GM19240 (cell line): ENCODE data around the gene EPHB1.

Experiments
- DNase-seq: peaks from one replicate; pipeline ENCODE4 v3.0.0; 2011; ENCODE audit warnings: low spot score; ENCODE audit not compliant: insufficient read length

The EPHB1 gene

GRCh38 chr3:134879990-134880389, 84.9 kb downstream of the EPHB1 start:
- no peak for DNase-seq

DNA sequence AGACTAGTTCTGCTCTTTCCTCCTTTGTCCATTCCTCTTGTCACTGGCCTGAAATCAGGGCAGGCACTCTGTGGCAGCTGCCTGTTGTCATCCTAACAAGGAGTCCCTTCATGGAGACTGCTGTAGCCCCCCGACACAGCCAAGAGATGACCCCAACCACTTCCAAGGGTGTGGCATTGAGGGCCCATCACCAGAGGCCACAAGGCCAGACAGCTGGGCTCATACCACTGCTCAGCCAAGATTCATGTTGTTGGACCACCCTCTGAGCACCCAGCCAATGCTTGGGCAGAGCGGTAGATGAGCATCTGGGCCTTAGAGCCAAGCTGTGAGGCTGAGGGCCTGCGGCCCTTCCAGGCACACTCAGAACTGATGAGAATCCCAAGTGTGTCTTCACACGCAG, 85.4 kb downstream of the EPHB1 start:
- DNase-seq = no peak

GRCh38 chr3:134881305-134881704, 86.2 kb downstream of the EPHB1 start:
- no peak for DNase-seq

- no peak for DNase-seq
These were observed 88.8 kb downstream of the EPHB1 start for GRCh38 chr3:134883697-134884385.

DNA sequence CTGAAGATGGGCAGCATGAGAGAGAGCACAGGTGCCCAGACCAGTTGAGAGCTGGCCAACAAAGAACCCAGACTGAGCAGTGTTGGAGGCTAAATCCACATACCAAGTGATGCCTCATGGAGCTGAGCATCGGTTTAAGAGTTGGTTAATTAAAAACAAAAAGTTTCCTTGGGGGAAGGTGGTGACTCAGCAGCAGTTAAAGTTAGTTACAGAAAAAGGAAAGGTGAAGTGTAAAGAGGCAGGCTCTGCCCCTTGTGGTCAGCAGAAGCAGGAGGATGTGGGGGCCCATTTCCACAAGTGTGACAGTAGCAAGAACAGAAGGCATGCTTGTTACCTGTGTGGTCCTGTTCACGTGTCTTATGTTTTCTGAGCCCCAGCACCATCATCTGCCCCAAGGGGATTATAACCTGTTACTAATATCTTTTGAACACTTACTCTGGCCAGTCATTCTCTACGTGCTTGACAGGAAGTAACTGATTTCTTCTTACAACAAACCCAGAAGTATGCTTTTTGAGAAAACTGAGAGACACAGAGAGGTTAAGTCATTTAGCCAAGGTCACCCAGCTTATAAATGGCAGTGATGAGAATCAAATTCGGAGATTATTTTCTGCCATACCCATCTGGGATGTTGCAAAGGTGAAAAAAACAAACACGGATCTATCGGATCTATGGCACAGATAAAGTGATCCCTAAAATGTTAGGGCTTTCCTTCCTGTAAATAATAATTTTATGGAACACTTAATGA, 91.0 kb downstream of the EPHB1 start:
- DNase-seq = peak; percentile 36

DNA sequence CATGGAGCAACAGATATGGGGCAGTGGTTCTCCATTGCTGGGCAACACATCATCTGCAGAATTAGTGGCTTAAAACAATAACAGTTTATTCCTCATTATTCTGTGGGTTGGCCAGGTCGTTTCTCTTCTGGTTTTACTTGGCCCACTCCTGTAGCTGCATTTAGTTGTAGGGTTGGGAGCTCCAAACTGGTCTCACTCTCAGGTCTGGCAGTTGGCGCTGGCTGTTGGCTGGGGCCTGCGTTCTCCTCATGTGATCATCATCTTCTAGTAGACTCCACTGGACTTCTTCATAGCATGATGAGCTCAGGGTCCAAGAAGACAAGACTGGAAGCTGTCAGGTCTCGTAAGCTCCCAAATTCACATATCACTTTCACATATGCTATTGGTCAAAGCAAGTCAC, 91.9 kb downstream of the EPHB1 start:
- DNase-seq = no peak

DNA sequence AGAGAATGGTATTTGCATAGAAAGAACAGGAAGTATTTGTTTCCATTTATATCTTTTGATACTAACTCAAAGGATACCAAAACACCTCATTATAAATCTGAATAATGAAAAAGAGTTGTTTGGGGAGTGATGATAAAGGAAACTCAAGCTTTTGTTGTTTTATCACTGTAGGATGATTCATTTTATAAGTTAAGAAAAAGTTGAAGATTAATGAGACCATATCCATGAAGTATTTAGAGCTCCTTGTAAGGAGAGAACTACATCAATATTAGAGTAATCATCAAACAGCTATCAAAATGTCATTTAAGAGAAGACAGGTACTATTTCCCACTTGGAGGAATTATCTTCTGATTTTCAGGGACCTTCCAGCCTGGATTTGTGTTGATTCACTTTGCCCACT, 92.5 kb downstream of the EPHB1 start:
- no peak for DNase-seq

DNA sequence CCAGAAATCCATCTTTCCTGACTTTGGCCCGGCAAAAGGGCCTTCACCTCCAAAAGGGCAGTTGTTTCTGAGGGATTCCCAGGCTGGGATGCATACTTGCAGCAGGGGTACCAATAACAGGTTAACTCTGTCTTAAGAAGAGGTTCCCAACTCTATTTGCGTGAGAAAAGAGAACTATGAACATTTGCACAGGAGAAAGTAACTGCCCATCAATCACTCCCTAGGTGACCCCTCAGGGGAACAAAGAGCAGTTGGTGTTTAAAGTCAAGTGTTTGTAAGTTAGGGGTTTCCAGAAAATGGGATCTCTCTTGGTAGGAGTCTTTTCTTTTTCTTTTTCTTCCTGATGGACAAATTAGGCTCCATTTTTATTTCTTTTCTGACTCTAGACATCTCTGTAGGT, 97.3 kb downstream of the EPHB1 start:
- no peak for DNase-seq

- no peak for DNase-seq
These were observed 97.7 kb downstream of the EPHB1 start for GRCh38 chr3:134892761-134893160.

GRCh38 chr3:134894533-134894932, 99.5 kb downstream of the EPHB1 start:
- no peak for DNase-seq

GRCh38 chr3:134895181-134895580, 100.1 kb downstream of the EPHB1 start:
- DNase-seq = no peak

DNA sequence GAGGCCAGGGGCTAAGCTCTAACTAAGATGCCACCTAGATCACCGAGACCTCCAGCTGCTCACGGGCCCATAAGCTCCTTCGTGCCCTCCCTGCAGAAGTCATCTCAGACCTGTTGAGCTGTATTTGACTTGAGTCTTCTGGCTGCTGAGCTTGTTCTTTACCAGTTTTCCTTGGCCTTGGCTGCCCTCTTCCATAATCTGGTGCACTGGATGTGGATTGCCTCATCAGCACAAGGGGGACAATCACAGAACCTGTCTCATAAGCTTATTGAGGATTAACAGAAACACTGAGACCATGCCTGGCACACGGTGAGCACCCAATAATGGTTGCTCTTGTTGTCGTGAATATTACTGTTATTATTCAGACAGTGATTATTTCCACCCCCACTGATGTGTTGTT, 101.1 kb downstream of the EPHB1 start:
- DNase-seq = no peak

DNA sequence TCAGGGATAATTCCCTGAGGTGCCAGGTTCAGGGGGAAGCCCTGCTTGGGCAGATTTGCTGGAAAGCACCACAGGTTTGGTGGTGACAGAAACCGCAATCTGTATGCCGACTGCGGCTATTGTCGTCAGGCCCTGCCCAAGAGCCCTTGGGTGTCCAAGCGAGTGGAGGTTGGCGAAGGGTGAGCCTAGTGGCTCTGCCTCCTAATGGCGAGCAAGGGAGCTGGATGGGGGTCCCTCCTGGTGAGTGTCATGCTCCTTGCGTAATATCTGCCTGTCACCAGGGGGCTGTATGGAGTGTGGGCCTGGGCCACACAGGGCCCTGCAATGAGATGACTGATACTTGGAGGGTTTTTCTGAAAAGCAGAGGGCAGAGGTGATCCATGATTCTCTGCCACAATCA, 101.6 kb downstream of the EPHB1 start:
- DNase-seq = no peak

GRCh38 chr3:134897391-134898141, 102.5 kb downstream of the EPHB1 start:
- no peak for DNase-seq

- no peak for DNase-seq
These were observed 103.2 kb downstream of the EPHB1 start for GRCh38 chr3:134898181-134898754.

DNA sequence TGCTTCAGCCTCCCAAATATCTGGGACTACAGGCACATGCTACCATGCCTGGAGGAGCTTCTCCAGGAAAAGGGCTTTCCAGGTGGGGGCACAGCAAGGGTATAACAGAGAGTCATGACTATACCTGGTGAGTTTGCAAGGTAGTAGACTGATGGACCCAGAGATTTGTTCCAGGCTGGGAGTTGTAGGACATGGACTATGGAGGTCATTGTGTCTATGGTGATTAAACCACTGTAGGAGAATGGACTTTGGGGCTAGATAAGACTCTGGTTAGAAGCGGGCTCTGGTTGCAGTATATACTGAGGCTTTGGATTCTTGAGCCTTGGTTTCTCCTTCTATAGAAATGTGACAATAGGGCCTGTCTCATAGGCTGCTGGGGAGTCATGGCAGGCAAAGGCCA, 104.7 kb downstream of the EPHB1 start:
- no peak for DNase-seq

DNA sequence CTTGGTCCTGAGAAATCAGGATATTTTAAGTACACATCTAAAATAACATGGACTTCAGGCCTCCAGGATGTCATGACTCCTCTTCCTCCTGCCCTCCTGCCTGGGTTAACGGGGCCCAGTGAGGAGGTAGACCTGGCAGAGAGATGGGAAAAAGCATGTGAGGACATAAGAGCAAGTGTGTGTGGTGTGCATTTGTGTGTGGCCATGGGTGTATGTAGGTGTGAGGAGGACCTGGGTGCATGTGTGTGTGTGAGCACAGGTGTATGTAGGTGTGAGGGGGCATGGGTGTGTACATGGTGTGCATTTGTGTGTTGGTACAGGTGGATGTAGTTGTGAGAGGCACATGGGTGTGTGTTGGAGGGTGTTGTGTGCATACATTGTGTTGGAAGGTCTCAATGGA, 105.4 kb downstream of the EPHB1 start:
- DNase-seq = no peak

DNA sequence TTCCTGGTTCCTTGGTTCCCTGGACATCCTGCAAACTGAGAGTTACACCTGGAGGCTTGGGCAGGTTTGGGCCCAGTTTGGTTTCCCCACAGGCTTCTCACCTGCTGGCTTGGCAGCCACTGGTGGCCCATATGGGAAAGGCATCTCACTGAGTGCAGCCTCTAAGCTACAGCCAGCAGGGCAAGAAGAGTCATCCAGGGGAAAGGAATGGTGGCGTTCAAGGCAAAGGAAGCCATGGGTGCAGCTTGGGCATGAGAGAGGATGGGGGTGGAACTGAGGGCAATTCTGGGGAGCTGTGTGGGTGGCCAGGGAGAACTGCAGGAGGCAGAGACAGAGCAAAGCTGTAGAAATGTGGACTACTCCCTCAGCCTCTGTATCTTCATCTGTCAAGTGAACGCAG, 106.4 kb downstream of the EPHB1 start:
- DNase-seq = no peak

DNA sequence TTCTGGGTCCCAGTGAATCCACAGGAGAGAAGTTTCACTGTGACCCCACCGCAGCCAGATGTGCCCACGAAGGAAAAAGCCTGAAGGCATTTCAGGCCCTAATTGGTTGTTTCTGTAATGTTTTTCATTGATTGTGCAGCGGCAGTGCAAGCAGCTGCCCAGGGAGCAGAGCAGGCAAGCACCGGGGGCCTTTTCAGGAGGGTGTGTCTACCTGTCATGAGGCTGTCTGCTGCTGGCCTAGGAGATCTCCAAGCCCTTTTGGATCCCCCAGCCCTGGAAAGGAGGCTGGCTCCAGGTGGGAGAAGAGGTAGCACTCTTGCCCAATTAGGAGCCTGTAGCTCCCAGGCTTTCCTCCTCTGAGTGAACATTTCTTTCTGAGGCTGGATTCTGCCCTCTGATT, 108.8 kb downstream of the EPHB1 start:
- DNase-seq = peak; percentile 19

DNA sequence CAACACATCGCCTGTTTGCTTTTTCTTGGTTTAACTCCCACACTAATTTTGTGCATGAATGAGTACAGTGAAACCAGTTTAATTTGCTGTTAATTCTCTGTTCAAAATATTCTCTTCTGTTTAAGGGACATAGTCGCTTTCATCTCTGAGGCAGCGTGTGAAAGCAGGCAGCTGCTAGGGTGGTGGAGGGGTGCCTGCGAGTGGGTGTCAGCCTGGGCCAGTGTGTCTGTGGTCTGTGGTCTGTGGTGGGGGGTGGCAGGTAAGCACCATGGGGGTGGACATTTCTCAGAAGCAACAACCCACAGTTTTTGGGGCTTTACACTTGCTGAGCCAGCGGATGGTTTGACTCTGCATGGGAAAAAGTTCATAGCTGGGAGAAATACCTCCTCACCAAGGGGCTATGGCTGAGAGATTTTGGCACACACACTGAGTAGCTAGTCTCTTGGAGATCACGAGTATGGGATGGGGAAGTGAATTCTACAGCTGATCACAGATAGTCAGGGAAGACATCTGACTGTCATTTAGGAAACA, 109.2 kb downstream of the EPHB1 start:
- DNase-seq = peak; percentile 93

DNA sequence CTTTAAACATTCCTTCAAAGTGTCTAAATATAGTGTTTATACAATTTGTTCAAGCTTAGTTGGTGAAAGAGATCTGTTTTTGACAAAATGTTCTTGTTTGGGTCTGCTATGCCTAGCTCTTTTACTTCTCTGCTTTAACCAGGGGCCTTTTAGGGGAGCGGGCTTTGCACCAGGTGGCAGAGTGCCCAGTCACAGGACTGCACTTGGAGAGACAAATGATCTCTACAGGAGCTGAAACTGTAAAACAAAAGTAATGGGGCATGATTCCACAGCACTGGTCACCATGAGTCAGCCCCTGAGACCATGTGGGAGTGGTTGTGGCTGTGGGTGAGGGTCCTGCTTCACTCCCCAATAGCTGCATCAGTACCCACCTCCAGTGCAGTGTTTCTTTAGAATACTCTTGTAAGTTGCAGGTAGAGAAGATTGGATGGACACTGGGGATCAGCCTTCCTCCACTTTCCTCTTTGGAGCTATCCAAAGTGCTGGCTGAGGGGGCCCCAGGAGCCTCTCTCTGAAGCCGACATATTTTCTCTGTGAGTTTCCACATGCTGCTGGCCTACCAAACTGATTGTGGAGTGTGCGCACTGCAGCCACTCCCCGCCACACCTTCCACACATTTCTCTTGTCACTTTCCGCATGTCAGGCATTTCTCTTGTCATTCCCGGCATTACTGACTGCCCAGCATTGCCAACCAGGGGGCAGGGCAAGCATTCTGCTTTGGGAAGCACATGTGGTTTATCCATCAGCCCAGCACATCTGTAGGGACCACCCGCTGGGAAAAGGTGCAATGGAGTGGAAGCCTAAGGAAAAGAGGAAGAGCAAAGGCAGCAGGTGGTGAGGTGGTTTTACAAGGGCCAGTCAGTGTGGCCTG, 110.0 kb downstream of the EPHB1 start:
- DNase-seq = no peak
